Thyroid gland (tissue), 4 donors: Measurements from ENCODE around the gene HSP90AA1. TPM values are rescaled to one million over a fixed set of nuclear protein-coding genes. Genes with fewer than 3 reads are reported as not detected.
"Not testable (repeated sequence)": the region's sequence is repeated elsewhere in the genome, so short reads cannot be mapped to it uniquely, and the experiment has no call there.

Experiments
- DNase-seq, 2 donors: peaks; one replicate each; pipeline ENCODE4 v3.0.0-alpha.2; 2019
- H3K27ac ChIP-seq, 3 donors: fragments of 200-600 bp; sonication (generic); 1 replicate in 2 of 3; 2 replicates in 1 of 3; pipeline ENCODE4 v1.5.1; 2016 to 2019; ENCODE audit warnings: mild to moderate bottlenecking in 1 of 3, moderate library complexity in 1 of 3
- H3K27me3 ChIP-seq: fragments of 200-600 bp; sonication (generic); one replicate; pipeline ENCODE4 v1.5.1; 2019
- H3K36me3 ChIP-seq, 2 donors: fragments of 200-600 bp; sonication (generic); one replicate each; pipeline ENCODE4 v1.5.1; 2016 to 2019
- H3K4me1 ChIP-seq, 2 donors: fragments of 200-600 bp; sonication (generic); one replicate each; pipeline ENCODE4 v1.5.1; 2017 to 2019
- H3K4me3 ChIP-seq, 3 donors: fragments of 200-600 bp; sonication (generic); replicated peaks in 1 of 3; 1 replicate in 2 of 3; 2 replicates in 1 of 3; pipeline ENCODE4 v1.5.1; 2016; ENCODE audit warnings: mild to moderate bottlenecking in 1 of 3
- H3K9me3 ChIP-seq: fragments of 200-600 bp; sonication (generic); one replicate; pipeline ENCODE4 v1.5.1; 2017
- CTCF ChIP-seq, 6 experiments: fragments of 200-600 bp in 3 of 6; fragments of 450-650 bp in 3 of 6; sonication (generic) in 3 of 6; IDR thresholded peaks; one replicate each; pipeline ENCODE4 v1.5.1; 2016 to 2019; ENCODE audit warnings: antibody characterized with exemption in 6 of 6, mild to moderate bottlenecking in 2 of 6, inconsistent platforms in 1 of 6, moderate library complexity in 1 of 6
- POLR2A ChIP-seq, 2 donors: fragments of 450-650 bp; IDR thresholded peaks; one replicate each; pipeline ENCODE4 v1.6.1; 2017; ENCODE audit warnings: antibody characterized with exemption in 2 of 2, mild to moderate bottlenecking in 2 of 2, moderate library complexity in 1 of 2
- WGBS, 2 donors: methylation state at CpG; one replicate each; pipeline ENCODE4 v1.1.5; 2017; 5-methylcytosine and 5-hydroxymethylcytosine counted together
- intact Hi-C: fragments of 100-400 bp; cut with DNase I; formaldehyde crosslinking; loops from one replicate; pipeline ENCODE4 v1.15.1; 2023
- total RNA-seq, 4 donors: library from RNA; depleted of rRNA; stranded (reverse); fragments of >200 nt; gene quantifications; one replicate each; pipeline ENCODE4 v1.2.3, GENCODE V29; 2016

HSP90AA1 gene
- total RNA-seq, 4 donors from 2014 or later: 217 to 405 (median 278) TPM

- H3K27me3 ChIP-seq: no peaks in the 10 kb centered on the region
- intact Hi-C loops: no loop called here
- H3K4me1 ChIP-seq: peaks cover 6 to 11% of the 10 kb centered on the region in 2 donors
- TF ChIP-seq CTCF (IDR thresholded peaks at IDR 0.05) (no peak), POLR2A (IDR thresholded peaks at IDR 0.05) (no peak)
- H3K27ac ChIP-seq: no peak overlapping the region
- no peaks in the 10 kb centered on the region for H3K9me3 ChIP-seq
- peaks cover 48 to 57% of the 10 kb centered on the region in 2 donors for H3K36me3 ChIP-seq
- H3K4me3 ChIP-seq: no peak overlapping the region
- no peak for DNase-seq
- WGBS, 2 donors: 96 to 97% methylated on average over 10 of the region's 10 CpGs
These were observed 7.8 kb downstream of the HSP90AA1 start for GRCh38 chr14:102078831-102079699.

- DNase-seq, H3K27ac ChIP-seq, H3K27me3 ChIP-seq, H3K4me1 ChIP-seq, H3K4me3 ChIP-seq, intact Hi-C loops, H3K9me3 ChIP-seq: not testable (repeated sequence)
- 95 to 96% methylated on average over 11 of the region's 11 CpGs for WGBS, 2 donors
- H3K36me3 ChIP-seq: peaks cover 41 to 50% of the 10 kb centered on the region in 2 donors
These were observed 8.5 kb downstream of the HSP90AA1 start for GRCh38 chr14:102078361-102078791.

GRCh38 chr14:102077382-102077709 lies 9.5 kb downstream of the HSP90AA1 start:
- WGBS, 2 donors: 86 to 90% methylated on average over 5 of the region's 5 CpGs
- intact Hi-C loops: no loop called here
- H3K36me3 ChIP-seq: peaks cover 31 to 40% of the 10 kb centered on the region in 2 donors
- H3K4me3 ChIP-seq: no peak overlapping the region
- no peak for DNase-seq
- H3K27me3 ChIP-seq: no peaks in the 10 kb centered on the region
- no peaks in the 10 kb centered on the region for H3K9me3 ChIP-seq
- TF ChIP-seq POLR2A (IDR thresholded peaks at IDR 0.05) (no peak), CTCF (IDR thresholded peaks at IDR 0.05) (no peak)
- H3K4me1 ChIP-seq: no peaks in the 10 kb centered on the region
- no peak overlapping the region for H3K27ac ChIP-seq

GRCh38 chr14:102075155-102075554 lies 11.7 kb downstream of the HSP90AA1 start:
- Histone ChIP-seq H3K4me1 (no peaks in the 10 kb centered on the region), H3K27ac (no peak overlapping the region), H3K9me3 (no peaks in the 10 kb centered on the region), H3K36me3 (peaks cover 9 to 18% of the 10 kb centered on the region in 2 donors), H3K4me3 (no peak overlapping the region), H3K27me3 (no peaks in the 10 kb centered on the region)
- WGBS, 2 donors: 91 to 100% methylated on average over 4 of the region's 4 CpGs
- intact Hi-C loops: no loop called here
- DNase-seq: no peak
- no peak for TF ChIP-seq CTCF (IDR thresholded peaks at IDR 0.05)
- TF ChIP-seq POLR2A (IDR thresholded peaks at IDR 0.05): no peak

GRCh38 chr14:102074415-102074964 lies 12.4 kb downstream of the HSP90AA1 start:
- WGBS, 2 donors: 87 to 90% methylated on average over 4 of the region's 4 CpGs
- intact Hi-C loops: no loop called here
- no peaks in the 10 kb centered on the region for H3K4me1 ChIP-seq
- TF ChIP-seq CTCF (IDR thresholded peaks at IDR 0.05): no peak
- no peak for TF ChIP-seq POLR2A (IDR thresholded peaks at IDR 0.05)
- H3K27me3 ChIP-seq: no peaks in the 10 kb centered on the region
- H3K36me3 ChIP-seq: peaks cover 2 to 12% of the 10 kb centered on the region in 2 donors
- H3K9me3 ChIP-seq: no peaks in the 10 kb centered on the region
- no peak overlapping the region for H3K4me3 ChIP-seq
- DNase-seq: no peak
- no peak overlapping the region for H3K27ac ChIP-seq
